Breast epithelium (tissue), 4 donors: ENCODE data around the gene DYSF. TPM values are rescaled to one million over a fixed set of nuclear protein-coding genes. Genes with fewer than 3 reads are reported as not detected.

Source experiments
- DNase-seq, 2 donors: peaks; one replicate each; pipeline ENCODE4 v3.0.0-alpha.2; 2019; ENCODE audit warnings: low spot score in 2 of 2
- H3K27ac ChIP-seq, 2 donors: fragments of 200-600 bp; sonication (generic) in 1 of 2; one replicate each; pipeline ENCODE4 v1.5.1; 2016 to 2019; ENCODE audit warnings: mild to moderate bottlenecking in 1 of 2
- H3K27me3 ChIP-seq, 2 donors: fragments of 200-600 bp; sonication (generic) in 1 of 2; one replicate each; pipeline versions ENCODE4 v1.5.1 to v1.6.0; 2017 to 2019; ENCODE audit warnings: control low read depth in 1 of 2, mild to moderate bottlenecking in 1 of 2
- H3K36me3 ChIP-seq: fragments of 200-600 bp; one replicate; pipeline ENCODE4 v1.5.1; 2019
- H3K4me1 ChIP-seq, 2 donors: fragments of 200-600 bp; sonication (generic); one replicate each; pipeline ENCODE4 v1.5.1; 2016 to 2019; ENCODE audit warnings: control low read depth in 1 of 2
- H3K4me3 ChIP-seq, 3 donors: fragments of 200-600 bp; sonication (generic); 1 replicate in 2 of 3; 2 replicates in 1 of 3; pipeline ENCODE4 v1.5.1; 2016 to 2019; ENCODE audit warnings: mild to moderate bottlenecking in 3 of 3, moderate library complexity in 2 of 3
- H3K9me3 ChIP-seq, 2 donors: fragments of 200-600 bp; sonication (generic) in 1 of 2; one replicate each; pipeline ENCODE4 v1.5.1; 2016 to 2019; ENCODE audit warnings: control low read depth in 1 of 2
- POLR2A ChIP-seq: fragments of 450-650 bp; IDR thresholded peaks from one replicate; pipeline ENCODE4 v1.6.1; 2016; ENCODE audit warnings: antibody characterized with exemption, mild to moderate bottlenecking, moderate library complexity
- POLR2AphosphoS5 ChIP-seq, 3 donors: sonication (generic); formaldehyde crosslinking; IDR thresholded peaks; one replicate each; pipeline ENCODE4 v1.6.1; 2017; ENCODE audit warnings: antibody characterized with exemption in 3 of 3
- intact Hi-C: fragments of 100-400 bp; cut with DNase I; formaldehyde crosslinking; loops from one replicate; pipeline ENCODE4 v1.15.1; 2023; ENCODE audit warnings: low total_unique reads
- total RNA-seq, 3 donors: library from RNA; depleted of rRNA; stranded (reverse); fragments of >200 nt; gene quantifications; one replicate each; pipeline ENCODE4 v1.1.0, GENCODE V29; 2016
- TF ChIP-seq, protein P1 (sequence below), 3 donors: fragments of 450-650 bp; IDR thresholded peaks; one replicate each; pipeline ENCODE4 v1.5.1; 2016 to 2017; ENCODE audit warnings: antibody characterized with exemption in 3 of 3, mild to moderate bottlenecking in 3 of 3, moderate library complexity in 3 of 3

Gene DYSF
- total RNA-seq, 3 donors from 2014 or later = 3.0 to 15.7 (median 4.8) TPM

DNA sequence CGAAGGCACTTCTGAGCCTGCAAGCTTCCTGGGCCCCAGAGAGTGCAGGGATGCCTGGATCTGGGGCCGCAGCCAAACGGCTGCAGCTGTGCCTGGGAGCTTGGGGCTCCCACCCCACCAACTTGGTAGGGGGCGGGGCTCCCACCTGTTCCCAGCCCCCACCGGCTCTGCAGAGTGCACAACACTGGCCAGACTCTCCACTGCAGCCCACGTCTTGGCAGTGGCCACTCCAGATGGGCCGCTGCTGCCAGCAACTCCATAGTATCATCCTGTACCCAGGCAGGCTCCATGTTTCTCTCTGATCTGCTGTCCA is 9.9 kb downstream of the DYSF start:
- H3K9me3 ChIP-seq = peaks cover 10 to 14% of the 10 kb centered on the region in 2 donors
- H3K27ac ChIP-seq = no peak overlapping the region
- no peaks in the 10 kb centered on the region for H3K36me3 ChIP-seq
- TF ChIP-seq POLR2A (no peak), POLR2AphosphoS5 (IDR thresholded peaks at IDR 0.05) (no peak)
- TF ChIP-seq, protein P1, sequence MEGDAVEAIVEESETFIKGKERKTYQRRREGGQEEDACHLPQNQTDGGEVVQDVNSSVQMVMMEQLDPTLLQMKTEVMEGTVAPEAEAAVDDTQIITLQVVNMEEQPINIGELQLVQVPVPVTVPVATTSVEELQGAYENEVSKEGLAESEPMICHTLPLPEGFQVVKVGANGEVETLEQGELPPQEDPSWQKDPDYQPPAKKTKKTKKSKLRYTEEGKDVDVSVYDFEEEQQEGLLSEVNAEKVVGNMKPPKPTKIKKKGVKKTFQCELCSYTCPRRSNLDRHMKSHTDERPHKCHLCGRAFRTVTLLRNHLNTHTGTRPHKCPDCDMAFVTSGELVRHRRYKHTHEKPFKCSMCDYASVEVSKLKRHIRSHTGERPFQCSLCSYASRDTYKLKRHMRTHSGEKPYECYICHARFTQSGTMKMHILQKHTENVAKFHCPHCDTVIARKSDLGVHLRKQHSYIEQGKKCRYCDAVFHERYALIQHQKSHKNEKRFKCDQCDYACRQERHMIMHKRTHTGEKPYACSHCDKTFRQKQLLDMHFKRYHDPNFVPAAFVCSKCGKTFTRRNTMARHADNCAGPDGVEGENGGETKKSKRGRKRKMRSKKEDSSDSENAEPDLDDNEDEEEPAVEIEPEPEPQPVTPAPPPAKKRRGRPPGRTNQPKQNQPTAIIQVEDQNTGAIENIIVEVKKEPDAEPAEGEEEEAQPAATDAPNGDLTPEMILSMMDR (IDR thresholded peaks at IDR 0.05) = no peak
- intact Hi-C loops = no loop called here
- H3K4me1 ChIP-seq = no peaks in the 10 kb centered on the region
- H3K27me3 ChIP-seq = peaks cover 0 to 28% of the 10 kb centered on the region in 2 donors
- no peak for DNase-seq
- no peak overlapping the region for H3K4me3 ChIP-seq

DNA sequence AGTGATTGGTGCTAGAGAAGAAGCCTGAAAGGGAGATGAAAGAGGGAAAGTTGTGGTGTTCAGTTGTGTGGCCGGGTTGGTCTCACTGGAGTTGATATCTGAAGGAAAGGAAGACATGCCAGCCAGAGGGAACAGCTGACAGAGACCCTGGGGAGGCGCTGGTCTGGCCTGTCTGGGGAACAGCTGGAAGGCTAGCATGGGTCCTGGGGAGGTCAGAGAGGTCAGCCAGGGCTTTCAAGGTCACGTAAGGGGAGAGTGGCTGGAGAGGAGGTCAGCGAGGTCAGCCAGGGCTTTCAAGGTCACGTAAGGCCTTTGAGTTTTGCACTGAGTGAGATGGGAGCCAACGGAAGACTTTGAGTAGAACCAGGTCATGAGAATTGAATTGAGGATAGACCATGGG is 11.0 kb downstream of the DYSF start:
- TF ChIP-seq POLR2A (no peak), POLR2AphosphoS5 (IDR thresholded peaks at IDR 0.05) (no peak)
- TF ChIP-seq, protein P1 (IDR thresholded peaks at IDR 0.05) = no peak
- no peak for DNase-seq
- Histone ChIP-seq H3K4me3 (no peak overlapping the region), H3K27me3 (peaks cover 0 to 28% of the 10 kb centered on the region in 2 donors), H3K9me3 (peaks cover 10 to 14% of the 10 kb centered on the region in 2 donors), H3K4me1 (no peaks in the 10 kb centered on the region), H3K27ac (no peak overlapping the region), H3K36me3 (no peaks in the 10 kb centered on the region)
- intact Hi-C loops = no loop called here

DNA sequence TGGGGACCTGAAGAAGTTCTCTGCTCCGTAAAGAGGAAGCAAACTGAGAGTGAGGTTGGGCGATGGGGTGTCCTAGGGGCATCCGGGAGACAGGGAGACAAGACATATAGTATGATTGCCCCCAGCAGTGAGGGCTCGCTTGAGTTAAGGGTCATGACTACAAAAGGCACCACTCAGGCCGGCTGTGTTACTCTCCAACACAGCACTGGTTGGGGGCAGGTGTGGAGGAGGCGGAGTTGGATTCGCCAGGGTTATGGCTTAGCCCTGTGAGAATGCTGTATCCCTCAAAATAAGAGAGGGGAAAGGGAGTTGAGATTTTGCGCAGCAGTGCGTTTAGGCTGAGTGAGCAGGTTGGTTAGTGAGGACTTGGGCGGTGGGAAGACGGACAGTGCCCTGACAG is 12.0 kb downstream of the DYSF start:
- peaks cover 10 to 14% of the 10 kb centered on the region in 2 donors for H3K9me3 ChIP-seq
- H3K36me3 ChIP-seq = no peaks in the 10 kb centered on the region
- peaks cover 0 to 28% of the 10 kb centered on the region in 2 donors for H3K27me3 ChIP-seq
- no peaks in the 10 kb centered on the region for H3K4me1 ChIP-seq
- TF ChIP-seq POLR2AphosphoS5 (IDR thresholded peaks at IDR 0.05) (no peak), POLR2A (no peak)
- TF ChIP-seq, protein P1 (IDR thresholded peaks at IDR 0.05) = no peak
- no peak overlapping the region for H3K27ac ChIP-seq
- DNase-seq = no peak
- H3K4me3 ChIP-seq = no peak overlapping the region
- intact Hi-C loops = no loop called here

DNA sequence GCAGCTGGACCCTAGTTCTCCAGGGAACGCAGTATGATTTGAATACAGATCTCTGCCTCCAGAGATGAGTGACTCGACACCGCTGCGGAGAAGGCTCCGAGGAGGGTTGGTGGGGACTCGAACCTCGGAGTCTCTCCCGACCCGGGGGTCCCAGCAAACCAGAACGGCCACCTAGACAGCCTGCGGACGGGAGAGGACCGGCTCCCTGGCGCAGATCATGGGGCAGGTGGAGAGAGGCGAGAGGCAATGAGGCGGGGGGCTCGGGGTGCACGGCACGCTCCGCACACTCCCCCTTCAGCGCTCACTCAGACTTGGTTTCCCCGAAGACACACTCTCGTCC is 12.6 kb downstream of the DYSF start:
- H3K27me3 ChIP-seq = peaks cover 0 to 28% of the 10 kb centered on the region in 2 donors
- peak overlapping the region; percentile 56 to 86 (median 59) for H3K4me3 ChIP-seq
- no peaks in the 10 kb centered on the region for H3K4me1 ChIP-seq
- no peak overlapping the region for H3K27ac ChIP-seq
- peaks cover 10 to 14% of the 10 kb centered on the region in 2 donors for H3K9me3 ChIP-seq
- no peaks in the 10 kb centered on the region for H3K36me3 ChIP-seq
- intact Hi-C loops = no loop called here
- no peak for TF ChIP-seq POLR2AphosphoS5 (IDR thresholded peaks at IDR 0.05)
- TF ChIP-seq, protein P1 (IDR thresholded peaks at IDR 0.05) = no peak
- no peak for TF ChIP-seq POLR2A
- DNase-seq = no peak

DNA sequence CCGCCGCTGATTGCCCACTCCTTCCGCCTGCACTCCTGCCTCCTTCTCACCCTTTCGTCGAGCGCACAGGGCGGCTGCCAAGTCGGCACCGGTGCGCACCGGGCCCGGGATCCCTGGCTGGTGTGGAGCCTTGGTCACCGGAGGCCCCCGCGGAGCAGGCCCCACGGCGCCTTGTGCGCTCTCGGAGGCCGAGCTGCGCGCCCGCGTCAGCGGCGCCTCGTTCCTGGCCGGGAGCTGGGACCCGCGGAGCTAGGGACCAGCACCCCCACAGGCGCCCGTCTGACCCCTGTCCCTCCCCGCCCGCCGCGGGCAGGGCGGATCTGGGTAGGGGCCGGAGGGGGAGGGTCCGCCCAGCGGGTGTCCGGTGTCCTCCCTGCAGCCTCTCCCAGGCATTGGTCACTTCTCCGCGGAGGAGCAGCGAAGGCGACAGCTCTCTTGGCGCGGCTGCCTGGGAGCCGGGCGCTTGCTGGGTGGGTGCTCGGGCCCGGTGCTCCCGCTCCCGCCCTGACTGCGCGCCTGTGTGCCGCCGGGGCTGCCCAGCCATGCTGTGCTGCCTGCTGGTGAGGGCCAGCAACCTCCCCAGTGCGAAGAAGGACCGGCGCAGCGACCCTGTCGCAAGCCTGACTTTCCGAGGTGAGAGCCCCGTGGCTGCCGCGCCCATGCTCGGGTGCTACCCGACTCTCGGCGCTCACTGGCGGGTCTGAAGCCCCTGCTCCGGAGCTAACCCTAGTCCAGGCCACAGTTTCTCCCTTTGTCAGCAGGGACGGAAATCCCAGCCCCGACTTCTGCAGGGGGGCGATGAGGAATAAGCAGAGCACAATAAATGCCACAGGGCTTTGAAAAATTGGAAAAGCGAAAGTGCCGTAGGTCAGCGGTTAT is 13.2 kb downstream of the DYSF start:
- Histone ChIP-seq H3K4me3 (peak overlapping the region; percentile 56 to 86 (median 59)), H3K4me1 (no peaks in the 10 kb centered on the region), H3K27ac (peak overlapping the region in 1 of 2 donors; percentile 43), H3K27me3 (peaks cover 0 to 28% of the 10 kb centered on the region in 2 donors), H3K36me3 (no peaks in the 10 kb centered on the region), H3K9me3 (peaks cover 10 to 14% of the 10 kb centered on the region in 2 donors)
- intact Hi-C loops = no loop called here
- TF ChIP-seq POLR2A = no peak
- TF ChIP-seq, protein P1 (IDR thresholded peaks at IDR 0.05) = no peak
- no peak for TF ChIP-seq POLR2AphosphoS5 (IDR thresholded peaks at IDR 0.05)
- no peak for DNase-seq
